IMR-90 (cell line): ENCODE results near the gene NNMT. TPM values are rescaled to one million over a fixed set of nuclear protein-coding genes. Genes with fewer than 3 reads are reported as not detected.

Source experiments
- ATAC-seq: fragments of 200-7000 bp; cut with Tn5 transposase; 2 replicates; pipeline ENCODE4 v1.9.1; 2020; ENCODE audit warnings: low read depth, mild to moderate bottlenecking, moderate library complexity
- BruUV-seq: library from RNA; stranded (reverse); fragments of 400-500 nt; replicated peaks from 2 replicates; lab custom pipeline; 2021; lab: Mats Ljungman, UMichigan
- CTCF ChIA-PET: fragments of 300-600 bp; formaldehyde crosslinking; extraction: SDS; loops from one replicate; lab custom pipeline; 2021; ENCODE audit warnings: antibody characterized with exemption; lab: Yijun Ruan, JAX
- POLR2A ChIA-PET: fragments of 300-600 bp; sonication (Branson Sonifier 250); formaldehyde crosslinking; loops from one replicate; lab custom pipeline; 2022; ENCODE audit warnings: antibody characterized with exemption; ENCODE audit not compliant: unreplicated experiment; lab: Charles Lee
- DNase-seq: peaks from one replicate; pipeline ENCODE4 v3.0.0; 2013
- H2AFZ ChIP-seq: replicated peaks from 2 replicates; pipeline ENCODE3; 2013; ENCODE audit warnings: low read length, mild to moderate bottlenecking; ENCODE audit not compliant: poor library complexity
- H2AK5ac ChIP-seq: 2 replicates; pipeline ENCODE4 v1.6.1; 2013; ENCODE audit warnings: low read depth, low read length, inconsistent platforms
- H2AK9ac ChIP-seq: replicated peaks from 2 replicates; pipeline ENCODE3; 2013; ENCODE audit warnings: mild to moderate bottlenecking, low read depth, low read length, moderate library complexity; ENCODE audit not compliant: poor library complexity
- H2BK120ac ChIP-seq: 2 replicates; pipeline ENCODE4 v1.6.1; 2013; ENCODE audit warnings: low read depth, low read length, inconsistent platforms
- H2BK15ac ChIP-seq: 3 replicates; pipeline ENCODE4 v1.6.1; 2013; ENCODE audit warnings: low read depth, low read length, inconsistent platforms
- H2BK20ac ChIP-seq: 2 replicates; pipeline ENCODE4 v1.6.1; 2013; ENCODE audit warnings: low read depth, mild to moderate bottlenecking, inconsistent platforms, low read length, moderate library complexity
- H2BK5ac ChIP-seq: 2 replicates; pipeline ENCODE4 v1.6.1; 2013; ENCODE audit warnings: mild to moderate bottlenecking, low read depth, low read length, inconsistent platforms; ENCODE audit not compliant: poor library complexity, severe bottlenecking
- H3K14ac ChIP-seq: replicated peaks from 2 replicates; pipeline ENCODE4 v1.6.1; 2013; ENCODE audit warnings: low read depth, low read length, inconsistent platforms
- H3K18ac ChIP-seq: 2 replicates; pipeline ENCODE4 v1.6.1; 2013; ENCODE audit warnings: low read depth, low read length, control low read depth
- H3K23ac ChIP-seq: 2 replicates; pipeline ENCODE4 v1.6.1; 2013; ENCODE audit warnings: low read depth, low read length, inconsistent platforms
- H3K27ac ChIP-seq: 2 replicates; pipeline ENCODE4 v1.5.1; 2013; ENCODE audit warnings: mild to moderate bottlenecking, control low read depth, low read length; ENCODE audit not compliant: insufficient read depth
- H3K27me3 ChIP-seq: 2 replicates; pipeline ENCODE4 v1.6.1; 2013; ENCODE audit warnings: low read length; ENCODE audit not compliant: control insufficient read depth, insufficient read depth
- H3K36me3 ChIP-seq: 2 replicates; pipeline ENCODE4 v1.6.1; 2013; ENCODE audit warnings: low read length, mixed read lengths; ENCODE audit not compliant: control insufficient read depth, insufficient read depth
- H3K4ac ChIP-seq: 2 replicates; pipeline ENCODE4 v1.6.1; 2013; ENCODE audit warnings: low read depth, low read length, inconsistent platforms
- H3K4me1 ChIP-seq: 2 replicates; pipeline ENCODE4 v1.6.1; 2013; ENCODE audit warnings: low read length, mixed read lengths; ENCODE audit not compliant: control insufficient read depth, insufficient read depth
- H3K4me2 ChIP-seq: 2 replicates; pipeline ENCODE4 v1.6.1; 2013; ENCODE audit warnings: low read depth, mild to moderate bottlenecking, control low read depth, low read length, moderate library complexity
- H3K4me3 ChIP-seq: 2 replicates; pipeline ENCODE4 v1.5.1; 2013; ENCODE audit warnings: low read depth, mild to moderate bottlenecking, control low read depth, low read length, moderate library complexity; ENCODE audit not compliant: insufficient read depth
- H3K56ac ChIP-seq: 2 replicates; pipeline ENCODE4 v1.6.1; 2013; ENCODE audit warnings: low read length, inconsistent platforms; ENCODE audit not compliant: insufficient read depth; ENCODE audit errors: extremely low read depth
- H3K79me1 ChIP-seq, 2 experiments: 2 replicates each; pipeline ENCODE4 v1.6.1; 2013; ENCODE audit warnings: low read length in 2 of 2, inconsistent platforms in 1 of 2, low read depth in 1 of 2
- H3K9ac ChIP-seq: 2 replicates; pipeline ENCODE4 v1.6.1; 2013; ENCODE audit warnings: low read depth, low read length, control low read depth
- H3K9me1 ChIP-seq: 2 replicates; pipeline ENCODE4 v1.6.1; 2013; ENCODE audit warnings: low read length, inconsistent platforms; ENCODE audit not compliant: insufficient read depth
- H3K9me3 ChIP-seq: 2 replicates; pipeline ENCODE4 v1.6.1; 2013; ENCODE audit warnings: low read length; ENCODE audit not compliant: control insufficient read depth, insufficient read depth
- H4K20me1 ChIP-seq: 2 replicates; pipeline ENCODE4 v1.6.1; 2013; ENCODE audit warnings: low read length, inconsistent platforms; ENCODE audit not compliant: insufficient read depth
- H4K5ac ChIP-seq: 2 replicates; pipeline ENCODE4 v1.6.1; 2013; ENCODE audit warnings: mild to moderate bottlenecking, low read depth, low read length, control low read depth
- H4K8ac ChIP-seq, 2 experiments: 2 replicates each; pipeline ENCODE4 v1.6.1; 2013; ENCODE audit warnings: low read depth in 2 of 2, low read length in 2 of 2, control low read depth in 1 of 2, inconsistent platforms in 1 of 2
- H4K91ac ChIP-seq: 2 replicates; pipeline ENCODE4 v1.6.1; 2013; ENCODE audit warnings: low read depth, low read length, inconsistent platforms; ENCODE audit not compliant: insufficient read depth
- BHLHE40 ChIP-seq: fragments of 150-350 bp; IDR thresholded peaks from 2 replicates; pipeline ENCODE4 v1.6.1; 2016; ENCODE audit warnings: mild to moderate bottlenecking, low read depth, low read length
- CEBPB ChIP-seq: IDR thresholded peaks from 2 replicates; pipeline ENCODE4 v1.6.1; 2012; ENCODE audit warnings: low read depth, low read length, improper control_type of control experiment
- CHD1 ChIP-seq: IDR thresholded peaks from 2 replicates; pipeline ENCODE4 v1.6.1; 2012; ENCODE audit warnings: low read depth, low read length, improper control_type of control experiment
- ELK1 ChIP-seq: fragments of 150-350 bp; IDR thresholded peaks from 2 replicates; pipeline ENCODE4 v1.6.1; 2016; ENCODE audit warnings: low read depth, mild to moderate bottlenecking, low read length, moderate library complexity, borderline replicate concordance
- FOS ChIP-seq: fragments of 150-350 bp; IDR thresholded peaks from 2 replicates; pipeline ENCODE4 v1.6.1; 2016; ENCODE audit warnings: low read depth, low read length
- NFE2L2 ChIP-seq: fragments of 150-350 bp; IDR thresholded peaks from 2 replicates; pipeline ENCODE4 v1.6.1; 2016; ENCODE audit warnings: low read depth, mild to moderate bottlenecking, low read length
- POLR2A ChIP-seq: IDR thresholded peaks from 2 replicates; pipeline ENCODE4 v1.6.1; 2012; ENCODE audit warnings: mild to moderate bottlenecking, low read depth, low read length
- RCOR1 ChIP-seq: IDR thresholded peaks from 2 replicates; pipeline ENCODE4 v1.6.1; 2012; ENCODE audit warnings: mild to moderate bottlenecking, low read length, improper control_type of control experiment; ENCODE audit not compliant: insufficient replicate concordance
- RFX5 ChIP-seq: IDR thresholded peaks from 2 replicates; pipeline ENCODE4 v1.8.0; 2012; ENCODE audit warnings: low read depth, mild to moderate bottlenecking, low read length, moderate library complexity
- USF2 ChIP-seq: fragments of 150-350 bp; IDR thresholded peaks from 2 replicates; pipeline ENCODE4 v1.6.1; 2017; ENCODE audit warnings: mild to moderate bottlenecking, antibody characterized with exemption, low read length, low read depth
- WGBS, 2 experiments: methylation state at CpG; one replicate each; pipeline versions ENCODE4 v1.1.5 to v1.1.7; 2013; ENCODE audit warnings: missing lambda C conversion rate in 2 of 2; ENCODE audit not compliant: insufficient read length in 1 of 2; ENCODE audit errors: extremely low coverage in 2 of 2; 5-methylcytosine and 5-hydroxymethylcytosine counted together
- dilution Hi-C: fragments of 300-500 bp; cut with HindIII; formaldehyde crosslinking; loops from one replicate; pipeline ENCODE4 v1.14.3; 2018; ENCODE audit warnings: low sequenced_read_pairs; ENCODE audit not compliant: unreplicated experiment
- in situ Hi-C: fragments of 300-500 bp; cut with MboI; formaldehyde crosslinking; loops from 3 replicates; pipeline ENCODE4 v1.14.3; 2019; ENCODE audit warnings: low sequenced_read_pairs, inconsistent platforms, mixed read lengths
- intact Hi-C: fragments of 100-400 bp; cut with micrococcal nuclease; formaldehyde crosslinking; loops from 2 replicates; pipeline ENCODE4 v1.10.0; 2022
- polyA plus RNA-seq, 3 experiments: library from polyadenylated mRNA; depleted of rRNA; stranded (reverse); fragments of >200 nt; gene quantifications; 2 replicates each; pipeline ENCODE4 v1.2.3, GENCODE V29; 2012; ENCODE audit warnings: low replicate concordance in 1 of 3
- total RNA-seq: library from RNA; depleted of rRNA; stranded (reverse); fragments of >200 nt; gene quantifications from 2 replicates; pipeline ENCODE4 v1.2.3, GENCODE V29; 2012

Gene NNMT
- total and polyA plus RNA-seq, 2 of the 4 experiments (the other 2 are of a cell fraction): 79.7 to 108 TPM

GRCh38 chr11:114291842-114292680 is 4.1 kb upstream of the NNMT start:
- Histone ChIP-seq H3K4me1 (peaks cover 13% of the 10 kb centered on the region), H3K4me3 (peak overlapping the region; percentile 23; the same call in 1 of the 2 replicates), H3K4me2 (peak overlapping the region; percentile 91), H3K4ac (peak overlapping the region; percentile 69; the same call in 1 of the 2 replicates), H3K14ac (peak overlapping the region; percentile 85), H2BK15ac (peak overlapping the region; percentile 22; the same call in 1 of the 3 replicates), H3K79me1 (peaks cover 0 to 4% of the 10 kb centered on the region in 2 experiments; a peak in 2 of 4 replicates), H3K18ac (peak overlapping the region; percentile 93; the same call in 1 of the 2 replicates), H3K27me3 (no peaks in the 10 kb centered on the region), H2AK9ac (no peak overlapping the region), H2AK5ac (no peak overlapping the region; the same call in 1 of the 2 replicates), H3K56ac (peak overlapping the region; percentile 66; the same call in 1 of the 2 replicates), H2BK20ac (peak overlapping the region; percentile 81), H4K5ac (peak overlapping the region; percentile 60), H2AFZ (no peak overlapping the region), H3K9me1 (peaks cover 5% of the 10 kb centered on the region; the same call in 1 of the 2 replicates), H4K91ac (peak overlapping the region; percentile 44), H3K27ac (peak overlapping the region; percentile 52; the same call in 1 of the 2 replicates), H3K23ac (peak overlapping the region; percentile 58; the same call in 1 of the 2 replicates), H2BK120ac (peak overlapping the region; percentile 93), H4K20me1 (no peaks in the 10 kb centered on the region), H2BK5ac (peak overlapping the region; percentile 98), H4K8ac (peak overlapping the region in 1 of 2 experiments; percentile 78; a peak in 2 of 4 replicates), H3K9ac (no peak overlapping the region), H3K9me3 (peaks cover 9% of the 10 kb centered on the region), H3K36me3 (no peaks in the 10 kb centered on the region)
- TF ChIP-seq RFX5 (no peak), BHLHE40 (no peak), CEBPB (no peak), CHD1 (no peak), RCOR1 (no peak), NFE2L2 (no peak), POLR2A (no peak), FOS (no peak), USF2 (no peak), ELK1 (no peak)
- WGBS, 2 experiments: no CpG with 5 or more reads among the region's 4 CpGs
- intact Hi-C loops: loop anchor here (10.0 kb wide), 1 partner anchor 1213 kb away; the partner anchor contains the start of gene CADM1
- in situ Hi-C loops: no loop called here
- dilution Hi-C loops: no loop called here
- peak; percentile 85 for DNase-seq
- ATAC-seq: peak; percentile 19
- ChIA-PET POLR2A (no interaction called here), CTCF (no interaction called here)
- BruUV-seq: no TSS peak
